GM21447 (cell line): ENCODE results near the gene HDDC3.

Source experiments
- ATAC-seq: cut with Tn5 transposase; IDR thresholded peaks from one replicate; pipeline ENCODE4 v1.9.1; 2021; ENCODE audit not compliant: unreplicated experiment

Gene HDDC3

GRCh38 chr15:90881181-90881977 lies 51.0 kb downstream of the HDDC3 start:
- no peak for ATAC-seq

- no peak for ATAC-seq
Measured at GRCh38 chr15:90880381-90881145, 51.8 kb downstream of the HDDC3 start.
